Middle frontal gyrus (tissue), 1 donor: ENCODE measurements around the gene EPB41L4A.
"Not testable (repeated sequence)": the region's sequence is repeated elsewhere in the genome, so short reads cannot be mapped to it uniquely, and the experiment has no call there.

Source experiments
- DNase-seq: peaks from one replicate; pipeline ENCODE4 v3.0.0-alpha.2; 2015; ENCODE audit warnings: low spot score; ENCODE audit errors: extremely low spot score

The EPB41L4A gene

GRCh38 chr5:112403069-112403468, 16.0 kb downstream of the EPB41L4A start:
- DNase-seq = no peak

- no peak for DNase-seq
Observed at GRCh38 chr5:112401924-112402323, 17.2 kb downstream of the EPB41L4A start.

- no peak for DNase-seq
Observed at GRCh38 chr5:112397690-112398089, 21.4 kb downstream of the EPB41L4A start.

GRCh38 chr5:112396430-112396829, 22.6 kb downstream of the EPB41L4A start:
- DNase-seq = no peak

GRCh38 chr5:112395299-112395698, 23.8 kb downstream of the EPB41L4A start:
- not testable (repeated sequence) for DNase-seq

- no peak for DNase-seq
Observed at GRCh38 chr5:112390327-112390726, 28.8 kb downstream of the EPB41L4A start.

GRCh38 chr5:112388739-112389138, 30.3 kb downstream of the EPB41L4A start:
- DNase-seq = no peak

GRCh38 chr5:112388074-112388473, 31.0 kb downstream of the EPB41L4A start:
- DNase-seq = no peak

GRCh38 chr5:112386766-112387165, 32.3 kb downstream of the EPB41L4A start:
- DNase-seq = no peak

- DNase-seq = no peak
Observed at GRCh38 chr5:112385969-112386368, 33.1 kb downstream of the EPB41L4A start.

- DNase-seq = no peak
Observed at GRCh38 chr5:112385566-112385965, 33.5 kb downstream of the EPB41L4A start.

GRCh38 chr5:112384523-112384922, 34.6 kb downstream of the EPB41L4A start:
- no peak for DNase-seq

- DNase-seq = no peak
Observed at GRCh38 chr5:112382886-112383285, 36.2 kb downstream of the EPB41L4A start.

- DNase-seq = no peak
Observed at GRCh38 chr5:112381521-112381920, 37.6 kb downstream of the EPB41L4A start.

GRCh38 chr5:112379542-112380325, 39.3 kb downstream of the EPB41L4A start:
- DNase-seq = no peak

- DNase-seq = no peak
Observed at GRCh38 chr5:112374818-112375217, 44.3 kb downstream of the EPB41L4A start.

- no peak for DNase-seq
Observed at GRCh38 chr5:112374356-112374755, 44.7 kb downstream of the EPB41L4A start.

- DNase-seq = no peak
Observed at GRCh38 chr5:112373885-112374284, 45.2 kb downstream of the EPB41L4A start.

GRCh38 chr5:112372543-112372942, 46.5 kb downstream of the EPB41L4A start:
- DNase-seq = no peak

GRCh38 chr5:112371067-112371466, 48.0 kb downstream of the EPB41L4A start:
- no peak for DNase-seq

GRCh38 chr5:112367400-112367799, 51.7 kb downstream of the EPB41L4A start:
- no peak for DNase-seq

- DNase-seq = no peak
Observed at GRCh38 chr5:112366987-112367386, 52.1 kb downstream of the EPB41L4A start.

GRCh38 chr5:112360740-112361139, 58.3 kb downstream of the EPB41L4A start:
- DNase-seq = not testable (repeated sequence)
